ENCODE results near the gene EFCAB6. TPM values are rescaled to one million over a fixed set of nuclear protein-coding genes. Genes with fewer than 3 reads are reported as not detected.

EFCAB6 gene
- total RNA-seq, 1 donor from 2014 or later = 1.2 TPM

GRCh38 chr22:43510281-43511070 lies 301.6 kb downstream of the EFCAB6 start:
- ATAC-seq = no peak
- intact Hi-C loops (cut with DNase I) = no loop called here

GRCh38 chr22:43509337-43509736 lies 302.8 kb downstream of the EFCAB6 start:
- ATAC-seq (no peak), DNase-seq (ENCODE audit: missing footprints) (no peak)
- intact Hi-C loops (cut with DNase I) = no loop called here

More at GRCh38 chr22:43510281-43511070, 301.6 kb downstream of the EFCAB6 start:
- DNase-seq (ENCODE audit: missing footprints) = no peak

- intact Hi-C loops (cut with DNase I) = no loop called here
- ATAC-seq = no peak
- DNase-seq (ENCODE audit: missing footprints) = no peak
These were observed 303.6 kb downstream of the EFCAB6 start for GRCh38 chr22:43508489-43508888.

- no peak for DNase-seq (ENCODE audit: missing footprints)
- ATAC-seq = no peak
- intact Hi-C loops (cut with DNase I) = no loop called here
These were observed 304.9 kb downstream of the EFCAB6 start for GRCh38 chr22:43507235-43507634.

GRCh38 chr22:43506487-43506886 lies 305.6 kb downstream of the EFCAB6 start:
- DNase-seq (ENCODE audit: missing footprints) (no peak), ATAC-seq (no peak)
- intact Hi-C loops (cut with DNase I) = no loop called here

GRCh38 chr22:43505896-43506295 lies 306.2 kb downstream of the EFCAB6 start:
- intact Hi-C loops (cut with DNase I) = no loop called here
- ATAC-seq (no peak), DNase-seq (ENCODE audit: missing footprints) (no peak)

GRCh38 chr22:43505423-43505822 lies 306.7 kb downstream of the EFCAB6 start:
- DNase-seq (ENCODE audit: missing footprints) (no peak), ATAC-seq (no peak)
- intact Hi-C loops (cut with DNase I) = no loop called here

- ATAC-seq = no peak
- DNase-seq (ENCODE audit: missing footprints) = no peak
- intact Hi-C loops (cut with DNase I) = no loop called here
These were observed 307.3 kb downstream of the EFCAB6 start for GRCh38 chr22:43504666-43505261.

GRCh38 chr22:43504068-43504467 lies 308.0 kb downstream of the EFCAB6 start:
- DNase-seq (ENCODE audit: missing footprints) = no peak
- no peak for ATAC-seq
- intact Hi-C loops (cut with DNase I) = no loop called here

GRCh38 chr22:43502306-43502874 lies 309.7 kb downstream of the EFCAB6 start:
- no peak for DNase-seq (ENCODE audit: missing footprints)
- intact Hi-C loops (cut with DNase I) = no loop called here
- no peak for ATAC-seq

GRCh38 chr22:43501878-43502277 lies 310.2 kb downstream of the EFCAB6 start:
- intact Hi-C loops (cut with DNase I) = no loop called here
- ATAC-seq = no peak
- DNase-seq (ENCODE audit: missing footprints) = no peak

- DNase-seq (ENCODE audit: missing footprints) = no peak
- ATAC-seq = no peak
- intact Hi-C loops (cut with DNase I) = no loop called here
These were observed 311.0 kb downstream of the EFCAB6 start for GRCh38 chr22:43500792-43501785.

- ATAC-seq = no peak
These were observed 313.2 kb downstream of the EFCAB6 start for GRCh38 chr22:43498856-43499253.

GRCh38 chr22:43497956-43498855 lies 313.9 kb downstream of the EFCAB6 start:
- no peak for DNase-seq (ENCODE audit: missing footprints)
- intact Hi-C loops (cut with DNase I) = no loop called here
- ATAC-seq = no peak

More at GRCh38 chr22:43498856-43499253, 313.2 kb downstream of the EFCAB6 start:
- no peak for DNase-seq (ENCODE audit: missing footprints)
- intact Hi-C loops (cut with DNase I) = no loop called here

GRCh38 chr22:43493297-43493696 lies 318.8 kb downstream of the EFCAB6 start:
- DNase-seq (ENCODE audit: missing footprints) (no peak), ATAC-seq (no peak)
- intact Hi-C loops (cut with DNase I) = no loop called here

- DNase-seq (ENCODE audit: missing footprints) (no peak), ATAC-seq (no peak)
- intact Hi-C loops (cut with DNase I) = no loop called here
These were observed 320.4 kb downstream of the EFCAB6 start for GRCh38 chr22:43491737-43492136.

- intact Hi-C loops (cut with DNase I) = no loop called here
- DNase-seq (ENCODE audit: missing footprints) (no peak), ATAC-seq (no peak)
These were observed 320.9 kb downstream of the EFCAB6 start for GRCh38 chr22:43491177-43491576.

- intact Hi-C loops (cut with DNase I) = no loop called here
- ATAC-seq (no peak), DNase-seq (ENCODE audit: missing footprints) (no peak)
These were observed 321.8 kb downstream of the EFCAB6 start for GRCh38 chr22:43490311-43490710.
